HepG2 (cell line): Measurements from ENCODE around the gene MAP3K2. TPM values are rescaled to one million over a fixed set of nuclear protein-coding genes. Genes with fewer than 3 reads are reported as not detected.

ENCODE experiments used
- ATAC-seq: fragments of 200-7000 bp; cut with Tn5 transposase; 3 replicates; pipeline ENCODE4 v1.9.1; 2020; ENCODE audit warnings: mild to moderate bottlenecking, moderate library complexity
- BruUV-seq: library from RNA; stranded (reverse); fragments of 400-500 nt; replicated peaks from 2 replicates; lab custom pipeline; 2021; lab: Mats Ljungman, UMichigan
- CTCF ChIA-PET: fragments of 300-600 bp; formaldehyde crosslinking; extraction: SDS; loops from one replicate; lab custom pipeline; 2021; ENCODE audit warnings: low total read pairs, inconsistent platforms, low intra/inter-chr PET ratio; lab: Yijun Ruan, JAX
- POLR2A ChIA-PET: fragments of 350-600 bp; sonication (Branson Sonifier 250); formaldehyde crosslinking; loops from one replicate; lab custom pipeline; 2020; ENCODE audit warnings: antibody characterized with exemption, inconsistent platforms; lab: Yijun Ruan, JAX
- DNase-seq: peaks from one replicate; pipeline ENCODE4 v3.0.0-alpha.2; 2015; ENCODE audit warnings: low spot score
- FAIRE-seq: peaks from 3 replicates; lab custom pipeline; 2011; peaks lifted over from hg19 to GRCh38; lab: Jason Lieb, UNC
- H2AFZ ChIP-seq: one replicate; pipeline ENCODE4 v1.6.1; 2011; ENCODE audit warnings: low read length, inconsistent platforms
- H3K27ac ChIP-seq: fragments of 300-600 bp; 3 replicates; pipeline ENCODE4 v1.8.0; 2011; ENCODE audit warnings: mixed run types, mild to moderate bottlenecking, mixed read lengths, low read length, inconsistent platforms; ENCODE audit not compliant: insufficient read depth; ENCODE audit errors: extremely low read length
- H3K27me3 ChIP-seq, 2 experiments: fragments of 200-600 bp in 1 of 2; 2 replicates in 1 of 2; 3 replicates in 1 of 2; pipeline versions ENCODE4 v1.6.0 to v1.8.0; 2011; ENCODE audit warnings: low read length in 2 of 2, mild to moderate bottlenecking in 2 of 2, moderate library complexity in 2 of 2, inconsistent platforms in 1 of 2; ENCODE audit not compliant: insufficient read depth in 2 of 2, control insufficient read depth in 1 of 2
- H3K36me3 ChIP-seq, 2 experiments: fragments of 200-600 bp in 1 of 2; replicated peaks in 1 of 2; 2 replicates in 1 of 2; 3 replicates in 1 of 2; pipeline versions ENCODE4 v1.5.1 to v1.8.0; 2011; ENCODE audit warnings: low read length in 2 of 2, inconsistent platforms in 1 of 2; ENCODE audit not compliant: insufficient read depth in 2 of 2, control insufficient read depth in 1 of 2
- H3K4me1 ChIP-seq: 2 replicates; pipeline ENCODE4 v1.5.1; 2012; ENCODE audit warnings: low read length, inconsistent platforms; ENCODE audit not compliant: insufficient read depth
- H3K4me2 ChIP-seq: 2 replicates; pipeline ENCODE4 v1.6.0; 2011; ENCODE audit warnings: low read depth, low read length, inconsistent platforms
- H3K4me3 ChIP-seq, 3 experiments: fragments of 200-600 bp in 1 of 3; sonication (generic), shearing (Covaris generic) in 1 of 3; replicated peaks in 1 of 3; 2 replicates each; pipeline ENCODE4 v1.5.1; 2011 to 2016; ENCODE audit warnings: low read length in 3 of 3, inconsistent platforms in 2 of 3, low read depth in 2 of 3, mild to moderate bottlenecking in 2 of 3, control low read depth in 1 of 3, mixed read lengths in 1 of 3; ENCODE audit not compliant: insufficient read depth in 1 of 3
- H3K79me2 ChIP-seq: one replicate; pipeline ENCODE4 v1.6.1; 2011; ENCODE audit warnings: low read length, inconsistent platforms; ENCODE audit not compliant: insufficient read depth
- H3K9ac ChIP-seq: 2 replicates; pipeline ENCODE4 v1.6.0; 2011; ENCODE audit warnings: mild to moderate bottlenecking, low read depth, low read length, inconsistent platforms; ENCODE audit not compliant: insufficient read depth
- H3K9me3 ChIP-seq: 2 replicates; pipeline ENCODE4 v1.5.1; 2012; ENCODE audit warnings: mild to moderate bottlenecking, low read length
- H4K20me1 ChIP-seq: 2 replicates; pipeline ENCODE4 v1.6.0; 2011; ENCODE audit warnings: inconsistent platforms, mild to moderate bottlenecking, low read length, moderate library complexity; ENCODE audit not compliant: insufficient read depth
- ERF ChIP-seq: IDR thresholded peaks from 2 replicates; pipeline ENCODE4 v1.6.1; 2018; ENCODE audit warnings: missing biosample characterization, missing genetic modification reagents
- FIP1L1 ChIP-seq: fragments of 200-400 bp; formaldehyde crosslinking; IDR thresholded peaks from 2 replicates; pipeline ENCODE4 v1.6.1; 2018; ENCODE audit warnings: low read depth, mild to moderate bottlenecking, low read length, moderate library complexity, borderline replicate concordance; ENCODE audit not compliant: insufficient read depth
- HNRNPUL1 ChIP-seq: fragments of 200-400 bp; formaldehyde crosslinking; IDR thresholded peaks from 2 replicates; pipeline ENCODE4 v1.6.1; 2017; ENCODE audit warnings: low read depth, mild to moderate bottlenecking, low read length, moderate library complexity
- JARID2 ChIP-seq: sonication (generic); formaldehyde crosslinking; IDR thresholded peaks from 2 replicates; pipeline ENCODE4 v1.8.1; 2023; ENCODE audit warnings: missing genetic modification reagents, inconsistent platforms; ENCODE audit not compliant: insufficient replicate concordance
- NAIF1 ChIP-seq: sonication (generic); formaldehyde crosslinking; IDR thresholded peaks from 2 replicates; pipeline ENCODE4 v1.5.0; 2020; ENCODE audit warnings: mild to moderate bottlenecking, missing genetic modification reagents, borderline replicate concordance
- NCOA2 ChIP-seq: sonication (generic); formaldehyde crosslinking; IDR thresholded peaks from 2 replicates; pipeline ENCODE4 v1.8.0; 2022; ENCODE audit warnings: inconsistent platforms
- PCBP1 ChIP-seq: fragments of 200-400 bp; formaldehyde crosslinking; IDR thresholded peaks from 2 replicates; pipeline ENCODE4 v1.6.1; 2017; ENCODE audit warnings: mild to moderate bottlenecking, low read depth, low read length, borderline replicate concordance
- RARA ChIP-seq: IDR thresholded peaks from 2 replicates; pipeline ENCODE4 v1.6.1; 2016; ENCODE audit warnings: missing genetic modification reagents, missing compliant biosample characterization
- SNRNP70 ChIP-seq: fragments of 200-400 bp; formaldehyde crosslinking; IDR thresholded peaks from 2 replicates; pipeline ENCODE4 v1.6.1; 2017; ENCODE audit warnings: mild to moderate bottlenecking, low read depth, low read length, moderate library complexity
- TFAP4 ChIP-seq: sonication (generic); IDR thresholded peaks from 2 replicates; pipeline ENCODE4 v1.6.1; 2016; ENCODE audit warnings: low read depth, borderline replicate concordance
- ZFP82 ChIP-seq: sonication (generic); formaldehyde crosslinking; IDR thresholded peaks from 2 replicates; pipeline ENCODE4 v1.5.1; 2020; ENCODE audit warnings: mild to moderate bottlenecking, missing genetic modification reagents, borderline replicate concordance
- ZNF12 ChIP-seq: sonication (generic); formaldehyde crosslinking; IDR thresholded peaks from 2 replicates; pipeline ENCODE4 v1.5.0; 2020; ENCODE audit warnings: missing genetic modification reagents
- ZNF20 ChIP-seq: sonication (generic); formaldehyde crosslinking; IDR thresholded peaks from 2 replicates; pipeline ENCODE4 v1.4.0; 2020; ENCODE audit warnings: mild to moderate bottlenecking, moderate library complexity, missing genetic modification reagents
- ZNF251 ChIP-seq: sonication (generic); formaldehyde crosslinking; IDR thresholded peaks from 2 replicates; pipeline ENCODE4 v1.9.0; 2021; ENCODE audit warnings: mild to moderate bottlenecking, missing genetic modification reagents
- ZNF891 ChIP-seq: sonication (generic); formaldehyde crosslinking; IDR thresholded peaks from 2 replicates; pipeline ENCODE4 v1.5.0; 2020; ENCODE audit warnings: mild to moderate bottlenecking, missing genetic modification reagents
- WGBS: methylation state at CpG from one replicate; pipeline ENCODE4 v1.1.6; 2017; ENCODE audit warnings: low lambda C conversion rate; 5-methylcytosine and 5-hydroxymethylcytosine counted together
- in situ Hi-C: cut with HindIII; loops from 2 replicates; pipeline ENCODE4 v1.10.0; 2017; ENCODE audit warnings: low pct_unique_long_range_greater_than_20kb; ENCODE audit not compliant: extremely low pct_ligation_motif_present
- intact Hi-C: fragments of 100-400 bp; cut with micrococcal nuclease; formaldehyde crosslinking; loops from one replicate; pipeline ENCODE4 v1.10.0; 2022; ENCODE audit not compliant: unreplicated experiment
- polyA plus RNA-seq, 8 experiments: library from polyadenylated mRNA; depleted of rRNA in 3 of 8; stranded (reverse) in 7 of 8; unstranded in 1 of 8; fragments of >200 nt; fragmentation: Illumina TruSeq in 4 of 8; extraction: Trizol in 4 of 8; gene quantifications; 2 replicates each; pipeline versions ENCODE4 v1.2.1 to v1.2.3, GENCODE V29; 2011 to 2016; ENCODE audit warnings: low read depth in 4 of 8, missing spikeins in 1 of 8, mixed read lengths in 1 of 8; ENCODE audit not compliant: insufficient read depth in 1 of 8
- total RNA-seq, 5 experiments: library from RNA; depleted of rRNA; stranded (reverse); fragments of >200 nt; fragmentation: Illumina TruSeq; extraction: Trizol; gene quantifications; 2 replicates each; pipeline ENCODE4 v1.2.3, GENCODE V29; 2016; ENCODE audit warnings: low read depth in 1 of 5
- TF ChIP-seq, protein P1 (sequence below): sonication (generic); formaldehyde crosslinking; conservative IDR thresholded peaks from 2 replicates; pipeline ENCODE4 v1.8.0; 2022; ENCODE audit warnings: mild to moderate bottlenecking, moderate library complexity, missing genetic modification reagents
- TF ChIP-seq, protein P2 (sequence below), 2 experiments: sonication (generic) in 1 of 2; formaldehyde crosslinking in 1 of 2; IDR thresholded peaks; 2 replicates each; pipeline versions ENCODE4 v1.4.0 to v1.6.1; 2018 to 2020; ENCODE audit warnings: missing genetic modification reagents in 2 of 2, borderline replicate concordance in 1 of 2, low read depth in 1 of 2, mild to moderate bottlenecking in 1 of 2, missing biosample characterization in 1 of 2

MAP3K2 gene
- total and polyA plus RNA-seq, 2 of the 13 experiments (the other 11 are each of a cell fraction or from before 2014, with no cell fraction given) = 12.2 to 37.2 TPM

- Histone ChIP-seq H3K27ac (peak overlapping the region; percentile 64), H3K9ac (peak overlapping the region; percentile 33; the same call in 1 of the 2 replicates), H3K36me3 (no peaks in the 10 kb centered on the region), H3K27me3 (no peaks in the 10 kb centered on the region), H3K9me3 (0 out of 2 replicates have a peak, but pooled peaks cover 5% of the 10 kb centered on the region), H3K4me2 (peak overlapping the region; percentile 42), H3K4me1 (peaks cover 82% of the 10 kb centered on the region), H4K20me1 (no peaks in the 10 kb centered on the region), H2AFZ (peak overlapping the region; percentile 21), H3K4me3 (no peak overlapping the region; a peak in 1 of 6 replicates), H3K79me2 (no peaks in the 10 kb centered on the region)
- intact Hi-C loops (no loop called here), in situ Hi-C loops (no loop called here)
- no TSS peak for BruUV-seq
- ATAC-seq (no peak), FAIRE-seq (peak; percentile 58), DNase-seq (peak; percentile 92)
- ChIA-PET CTCF (no interaction called here), POLR2A (interaction anchor here (0.6 to 2.1 kb wide), 7 partner anchors 8 to 44 kb away, joined by 3 to 7 read pairs (median 5); no protein-coding TSS in a partner anchor)
- WGBS = 22% methylated on average over 6 of the region's 6 CpGs
- TF ChIP-seq SNRNP70 (no peak), ZNF12 (CRISPR knock-in tag) (no peak), RARA (CRISPR knock-in tag) (peak; percentile 32; the same call in 1 of the 2 replicates), TFAP4 (no peak), ERF (no peak), JARID2 (CRISPR knock-in tag) (no peak), FIP1L1 (no peak), HNRNPUL1 (no peak), ZFP82 (CRISPR knock-in tag) (no peak), ZNF891 (CRISPR knock-in tag) (no peak), ZNF20 (no peak), NAIF1 (CRISPR knock-in tag) (no peak), PCBP1 (no peak), NCOA2 (CRISPR knock-in tag) (peak; percentile 48; the same call in 1 of the 2 replicates), ZNF251 (CRISPR knock-in tag) (no peak)
- TF ChIP-seq, protein P1, sequence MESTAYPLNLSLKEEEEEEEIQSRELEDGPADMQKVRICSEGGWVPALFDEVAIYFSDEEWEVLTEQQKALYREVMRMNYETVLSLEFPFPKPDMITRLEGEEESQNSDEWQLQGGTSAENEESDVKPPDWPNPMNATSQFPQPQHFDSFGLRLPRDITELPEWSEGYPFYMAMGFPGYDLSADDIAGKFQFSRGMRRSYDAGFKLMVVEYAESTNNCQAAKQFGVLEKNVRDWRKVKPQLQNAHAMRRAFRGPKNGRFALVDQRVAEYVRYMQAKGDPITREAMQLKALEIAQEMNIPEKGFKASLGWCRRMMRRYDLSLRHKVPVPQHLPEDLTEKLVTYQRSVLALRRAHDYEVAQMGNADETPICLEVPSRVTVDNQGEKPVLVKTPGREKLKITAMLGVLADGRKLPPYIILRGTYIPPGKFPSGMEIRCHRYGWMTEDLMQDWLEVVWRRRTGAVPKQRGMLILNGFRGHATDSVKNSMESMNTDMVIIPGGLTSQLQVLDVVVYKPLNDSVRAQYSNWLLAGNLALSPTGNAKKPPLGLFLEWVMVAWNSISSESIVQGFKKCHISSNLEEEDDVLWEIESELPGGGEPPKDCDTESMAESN (CRISPR knock-in tag) = no peak
- TF ChIP-seq, protein P2, sequence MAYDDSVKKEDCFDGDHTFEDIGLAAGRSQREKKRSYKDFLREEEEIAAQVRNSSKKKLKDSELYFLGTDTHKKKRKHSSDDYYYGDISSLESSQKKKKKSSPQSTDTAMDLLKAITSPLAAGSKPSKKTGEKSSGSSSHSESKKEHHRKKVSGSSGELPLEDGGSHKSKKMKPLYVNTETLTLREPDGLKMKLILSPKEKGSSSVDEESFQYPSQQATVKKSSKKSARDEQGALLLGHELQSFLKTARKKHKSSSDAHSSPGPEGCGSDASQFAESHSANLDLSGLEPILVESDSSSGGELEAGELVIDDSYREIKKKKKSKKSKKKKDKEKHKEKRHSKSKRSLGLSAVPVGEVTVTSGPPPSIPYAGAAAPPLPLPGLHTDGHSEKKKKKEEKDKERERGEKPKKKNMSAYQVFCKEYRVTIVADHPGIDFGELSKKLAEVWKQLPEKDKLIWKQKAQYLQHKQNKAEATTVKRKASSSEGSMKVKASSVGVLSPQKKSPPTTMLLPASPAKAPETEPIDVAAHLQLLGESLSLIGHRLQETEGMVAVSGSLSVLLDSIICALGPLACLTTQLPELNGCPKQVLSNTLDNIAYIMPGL (CRISPR knock-in tag; IDR thresholded peaks at IDR 0.05; ENCODE audit: borderline replicate concordance in 1 of 2, low read depth in 1 of 2) = no peak
Observed at GRCh38 chr2:127410871-127411652, 23.3 kb upstream of the MAP3K2 start.
